Fibroblast of pulmonary artery (primary cell): ENCODE measurements around the gene FXR1.

Experiments used
- DNase-seq: peaks from one replicate; pipeline ENCODE4 v3.0.0-alpha.2; 2010; ENCODE audit warnings: low read depth
- H3K4me3 ChIP-seq: replicated peaks from 2 replicates; pipeline ENCODE4 v1.5.1; 2011; ENCODE audit warnings: low read depth, mild to moderate bottlenecking, control low read depth, low read length, moderate library complexity
- CTCF ChIP-seq: IDR thresholded peaks from 2 replicates; pipeline ENCODE4 v1.5.1; 2011; ENCODE audit warnings: mild to moderate bottlenecking, control low read depth, low read length, inconsistent platforms; ENCODE audit errors: missing control alignments

FXR1 gene

GRCh38 chr3:181006541-181006940, 94.1 kb downstream of the FXR1 start:
- TF ChIP-seq CTCF: no peak
- H3K4me3 ChIP-seq: no peak overlapping the region
- DNase-seq: no peak

- no peak for TF ChIP-seq CTCF
- H3K4me3 ChIP-seq: no peak overlapping the region
- DNase-seq: no peak
Measured at GRCh38 chr3:181007262-181007661, 94.8 kb downstream of the FXR1 start.

- H3K4me3 ChIP-seq: no peak overlapping the region
- no peak for DNase-seq
- no peak for TF ChIP-seq CTCF
Measured at GRCh38 chr3:181008796-181009195, 96.3 kb downstream of the FXR1 start.

- no peak overlapping the region for H3K4me3 ChIP-seq
- no peak for TF ChIP-seq CTCF
- no peak for DNase-seq
Measured at GRCh38 chr3:181009225-181009624, 96.8 kb downstream of the FXR1 start.

- DNase-seq: no peak
- no peak overlapping the region for H3K4me3 ChIP-seq
- TF ChIP-seq CTCF: no peak
Measured at GRCh38 chr3:181017690-181018089, 105.2 kb downstream of the FXR1 start.

GRCh38 chr3:181025204-181025603, 112.7 kb downstream of the FXR1 start:
- TF ChIP-seq CTCF: no peak
- H3K4me3 ChIP-seq: no peak overlapping the region
- no peak for DNase-seq

GRCh38 chr3:181030948-181031347, 118.5 kb downstream of the FXR1 start:
- no peak for DNase-seq
- no peak for TF ChIP-seq CTCF
- no peak overlapping the region for H3K4me3 ChIP-seq
